Calu3 (cell line): Measurements from ENCODE around the gene COL8A1. TPM values are rescaled to one million over a fixed set of nuclear protein-coding genes. Genes with fewer than 3 reads are reported as not detected.

Experiments used
- BruUV-seq: library from RNA; stranded (reverse); fragments of 400-500 nt; replicated peaks from 2 replicates; lab custom pipeline; 2021; lab: Mats Ljungman, UMichigan
- CTCF ChIA-PET: fragments of 300-600 bp; sonication (Branson Sonifier 250); formaldehyde crosslinking; loops from one replicate; lab custom pipeline; 2022; ENCODE audit warnings: antibody characterized with exemption; lab: Charles Lee
- DNase-seq: peaks from one replicate; pipeline ENCODE4 v3.0.0; 2022
- H3K27ac Mint-ChIP-seq: one replicate; pipeline ENCODE4 v1.8.0; 2022; ENCODE audit warnings: mixed read lengths; ENCODE audit not compliant: unreplicated experiment
- H3K27me3 Mint-ChIP-seq: one replicate; pipeline ENCODE4 v1.8.0; 2022; ENCODE audit warnings: mixed read lengths; ENCODE audit not compliant: unreplicated experiment
- H3K36me3 Mint-ChIP-seq: one replicate; pipeline ENCODE4 v1.8.0; 2022; ENCODE audit warnings: mild to moderate bottlenecking, moderate library complexity, mixed read lengths; ENCODE audit not compliant: insufficient read depth, unreplicated experiment
- H3K4me1 Mint-ChIP-seq: one replicate; pipeline ENCODE4 v1.8.0; 2022; ENCODE audit warnings: mild to moderate bottlenecking, low read depth, mixed read lengths; ENCODE audit not compliant: unreplicated experiment
- H3K4me3 Mint-ChIP-seq: one replicate; pipeline ENCODE4 v1.8.0; 2022; ENCODE audit warnings: mild to moderate bottlenecking, low read depth, moderate library complexity, mixed read lengths; ENCODE audit not compliant: unreplicated experiment
- H3K9me3 Mint-ChIP-seq: one replicate; pipeline ENCODE4 v1.8.0; 2022; ENCODE audit warnings: low read depth, mixed read lengths; ENCODE audit not compliant: unreplicated experiment
- CTCF ChIP-seq: fragments of 200-600 bp; IDR thresholded peaks from one replicate; pipeline ENCODE4 v1.8.0; 2022; ENCODE audit warnings: antibody characterized with exemption; ENCODE audit not compliant: unreplicated experiment
- intact Hi-C: fragments of 100-400 bp; cut with micrococcal nuclease; formaldehyde crosslinking; loops from one replicate; pipeline ENCODE4 v1.10.0; 2022; ENCODE audit not compliant: unreplicated experiment
- total RNA-seq: library from RNA; stranded (reverse); gene quantifications from 2 replicates; pipeline ENCODE4 v1.2.3, GENCODE V29; 2022

The COL8A1 gene
- total RNA-seq, 1 experiment from 2014 or later, result 0.71 TPM

GRCh38 chr3:99720985-99721632, 82.7 kb downstream of the COL8A1 start:
- Mint-ChIP-seq H3K27ac (peak overlapping the region; percentile 11), H3K4me1 (peaks cover 18% of the 10 kb centered on the region), H3K9me3 (no peaks in the 10 kb centered on the region), H3K27me3 (no peaks in the 10 kb centered on the region), H3K4me3 (no peak overlapping the region), H3K36me3 (peaks cover 5% of the 10 kb centered on the region)
- no peak for TF ChIP-seq CTCF
- peak; percentile 18 for DNase-seq
- BruUV-seq, result no TSS peak
- intact Hi-C loops, result no loop called here
- CTCF ChIA-PET, result no interaction called here

- intact Hi-C loops, result no loop called here
- Mint-ChIP-seq H3K27ac (no peak overlapping the region), H3K36me3 (peaks cover 5% of the 10 kb centered on the region), H3K4me3 (no peak overlapping the region), H3K27me3 (no peaks in the 10 kb centered on the region), H3K4me1 (peaks cover 18% of the 10 kb centered on the region), H3K9me3 (no peaks in the 10 kb centered on the region)
- no TSS peak for BruUV-seq
- CTCF ChIA-PET, result no interaction called here
- DNase-seq, result no peak
- TF ChIP-seq CTCF, result no peak
Observed at GRCh38 chr3:99721633-99722007, 83.2 kb downstream of the COL8A1 start.

DNA sequence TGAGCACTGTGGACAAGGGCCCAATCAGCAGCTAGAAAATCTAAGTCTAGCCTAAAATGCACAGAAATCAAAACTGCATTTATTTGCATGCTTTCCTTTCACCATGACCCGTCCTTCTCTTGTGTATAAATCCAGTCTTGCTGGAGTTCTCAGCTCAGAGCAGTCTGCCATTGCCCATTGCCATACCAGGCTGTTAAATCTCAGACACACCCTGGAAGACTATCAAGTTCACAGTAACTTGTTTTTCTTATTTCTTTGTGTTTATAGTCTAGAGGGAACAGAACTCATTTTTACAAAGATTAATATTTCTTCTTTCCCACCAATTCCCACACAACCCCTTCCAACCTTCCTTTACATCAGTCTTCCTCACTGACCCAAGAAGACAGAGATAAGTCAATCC, 85.9 kb downstream of the COL8A1 start:
- Mint-ChIP-seq H3K36me3 (peaks cover 5% of the 10 kb centered on the region), H3K4me3 (no peak overlapping the region), H3K27me3 (no peaks in the 10 kb centered on the region), H3K4me1 (peaks cover 18% of the 10 kb centered on the region), H3K9me3 (no peaks in the 10 kb centered on the region), H3K27ac (no peak overlapping the region)
- intact Hi-C loops, result no loop called here
- CTCF ChIA-PET, result no interaction called here
- no TSS peak for BruUV-seq
- DNase-seq, result no peak
- TF ChIP-seq CTCF, result no peak

DNA sequence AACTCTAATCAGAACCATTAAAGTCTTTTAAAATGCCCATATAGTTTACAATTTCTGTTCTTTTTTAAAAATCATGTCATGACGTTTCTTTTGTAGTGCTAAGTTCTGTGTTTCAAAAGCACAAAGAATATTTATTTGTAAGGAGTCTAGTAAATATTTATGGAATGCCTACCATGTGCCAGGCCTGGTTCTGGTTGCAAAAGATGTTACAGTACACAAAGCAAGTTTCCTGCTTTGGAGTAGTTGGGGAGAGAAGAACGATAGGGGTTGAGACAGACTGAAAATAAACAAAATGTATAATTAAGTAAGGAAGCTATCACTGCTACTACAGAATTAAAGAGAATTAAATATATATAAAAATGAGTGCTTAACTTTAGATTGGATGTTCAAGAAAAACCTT, 92.5 kb downstream of the COL8A1 start:
- Mint-ChIP-seq H3K27me3 (no peaks in the 10 kb centered on the region), H3K4me3 (no peak overlapping the region), H3K4me1 (no peaks in the 10 kb centered on the region), H3K36me3 (no peaks in the 10 kb centered on the region), H3K27ac (no peak overlapping the region), H3K9me3 (no peaks in the 10 kb centered on the region)
- CTCF ChIA-PET, result no interaction called here
- no TSS peak for BruUV-seq
- intact Hi-C loops, result no loop called here
- no peak for TF ChIP-seq CTCF
- no peak for DNase-seq
